Measurements from ENCODE around the gene SMIM32.

Gene SMIM32

GRCh38 chr5:136190904-136191303 is 2.1 kb downstream of the SMIM32 start:
- peaks cover 34% of the 10 kb centered on the region for H3K36me3 Mint-ChIP-seq (ENCODE audit: low read depth)
- peaks cover 69% of the 10 kb centered on the region for H3K27me3 Mint-ChIP-seq (ENCODE audit: low read depth, poor library complexity)
- DNase-seq, result no peak
- peak overlapping the region; percentile 73 for H3K4me3 Mint-ChIP-seq
- no peaks in the 10 kb centered on the region for H3K9me3 Mint-ChIP-seq
- no peak for TF ChIP-seq CTCF (IDR thresholded peaks at IDR 0.05)
- no peak overlapping the region for H3K27ac Mint-ChIP-seq
- H3K4me1 Mint-ChIP-seq, result peaks cover 28% of the 10 kb centered on the region

DNA sequence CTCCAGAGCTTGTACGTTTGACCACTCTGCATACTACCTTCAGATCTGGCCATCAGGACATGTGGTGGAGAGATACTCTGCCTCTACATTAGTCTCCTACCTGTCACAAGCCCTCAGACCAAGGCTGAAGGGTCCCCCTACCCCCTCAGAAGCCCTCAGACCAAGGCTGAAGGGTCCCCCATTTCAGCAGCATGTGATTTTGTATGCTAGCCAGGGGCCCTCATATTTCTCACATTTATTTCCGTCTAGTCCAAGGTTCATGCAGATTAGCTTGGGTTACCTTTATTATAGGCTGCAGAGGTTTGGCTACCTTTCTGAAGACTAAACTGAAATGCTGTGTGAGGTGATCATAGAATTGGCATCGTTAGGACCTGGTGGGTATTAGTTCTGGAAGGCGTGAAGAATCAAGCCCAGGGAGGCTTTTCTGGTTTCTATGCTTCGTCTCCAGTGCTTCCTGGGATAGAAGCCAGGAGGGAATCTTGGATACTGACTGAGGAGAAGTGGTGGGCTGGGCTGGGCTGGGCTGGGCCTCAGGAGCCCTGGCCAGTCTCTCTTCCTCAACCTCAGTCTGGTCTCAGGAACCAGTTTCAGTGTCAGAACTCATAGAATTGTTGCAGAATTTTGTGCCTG is 2.8 kb downstream of the SMIM32 start:
- TF ChIP-seq CTCF (IDR thresholded peaks at IDR 0.05), result no peak
- Mint-ChIP-seq H3K27me3 (ENCODE audit: low read depth, poor library complexity) (peaks cover 62% of the 10 kb centered on the region), H3K27ac (no peak overlapping the region), H3K4me1 (peaks cover 25% of the 10 kb centered on the region), H3K9me3 (no peaks in the 10 kb centered on the region), H3K4me3 (no peak overlapping the region), H3K36me3 (ENCODE audit: low read depth) (peaks cover 34% of the 10 kb centered on the region)
- no peak for DNase-seq

- Mint-ChIP-seq H3K4me1 (peaks cover 20% of the 10 kb centered on the region), H3K27ac (no peak overlapping the region), H3K27me3 (ENCODE audit: low read depth, poor library complexity) (peaks cover 48% of the 10 kb centered on the region), H3K9me3 (no peaks in the 10 kb centered on the region), H3K36me3 (ENCODE audit: low read depth) (peaks cover 34% of the 10 kb centered on the region), H3K4me3 (no peak overlapping the region)
- no peak for DNase-seq
- no peak for TF ChIP-seq CTCF (IDR thresholded peaks at IDR 0.05)
These were observed 4.1 kb downstream of the SMIM32 start for GRCh38 chr5:136188859-136189258.

GRCh38 chr5:136186796-136187195 is 6.2 kb downstream of the SMIM32 start:
- no peaks in the 10 kb centered on the region for H3K9me3 Mint-ChIP-seq
- H3K27me3 Mint-ChIP-seq (ENCODE audit: low read depth, poor library complexity), result peaks cover 30% of the 10 kb centered on the region
- peaks cover 47% of the 10 kb centered on the region for H3K36me3 Mint-ChIP-seq (ENCODE audit: low read depth)
- no peak for TF ChIP-seq CTCF (IDR thresholded peaks at IDR 0.05)
- no peak for DNase-seq
- peaks cover 8% of the 10 kb centered on the region for H3K4me1 Mint-ChIP-seq
- H3K4me3 Mint-ChIP-seq, result no peak overlapping the region
- no peak overlapping the region for H3K27ac Mint-ChIP-seq

GRCh38 chr5:136185974-136186665 is 6.8 kb downstream of the SMIM32 start:
- Mint-ChIP-seq H3K27me3 (ENCODE audit: low read depth, poor library complexity) (peaks cover 24% of the 10 kb centered on the region), H3K36me3 (ENCODE audit: low read depth) (peaks cover 54% of the 10 kb centered on the region), H3K4me1 (peaks cover 1% of the 10 kb centered on the region), H3K4me3 (no peak overlapping the region), H3K9me3 (no peaks in the 10 kb centered on the region), H3K27ac (no peak overlapping the region)
- DNase-seq, result no peak
- no peak for TF ChIP-seq CTCF (IDR thresholded peaks at IDR 0.05)

GRCh38 chr5:136182618-136183017 is 10.3 kb downstream of the SMIM32 start:
- DNase-seq, result no peak
- Mint-ChIP-seq H3K4me1 (peaks cover 5% of the 10 kb centered on the region), H3K36me3 (ENCODE audit: low read depth) (peaks cover 48% of the 10 kb centered on the region), H3K9me3 (no peaks in the 10 kb centered on the region), H3K27me3 (ENCODE audit: low read depth, poor library complexity) (no peaks in the 10 kb centered on the region), H3K27ac (no peak overlapping the region), H3K4me3 (no peak overlapping the region)
- no peak for TF ChIP-seq CTCF (IDR thresholded peaks at IDR 0.05)

All from nephron progenitor cell (in vitro differentiated cells).